Breast epithelium (tissue), 4 donors: Measurements from ENCODE around the gene KDSR. TPM values are rescaled to one million over a fixed set of nuclear protein-coding genes. Genes with fewer than 3 reads are reported as not detected.
A peak's percentile ranks its signal among the peaks of the same experiment; 100 is the strongest.

ENCODE experiments used
- DNase-seq, 2 donors: peaks; one replicate each; pipeline ENCODE4 v3.0.0-alpha.2; 2019; ENCODE audit warnings: low spot score in 2 of 2
- H3K27ac ChIP-seq, 2 donors: fragments of 200-600 bp; sonication (generic) in 1 of 2; one replicate each; pipeline ENCODE4 v1.5.1; 2016 to 2019; ENCODE audit warnings: mild to moderate bottlenecking in 1 of 2
- H3K27me3 ChIP-seq, 2 donors: fragments of 200-600 bp; sonication (generic) in 1 of 2; one replicate each; pipeline versions ENCODE4 v1.5.1 to v1.6.0; 2017 to 2019; ENCODE audit warnings: control low read depth in 1 of 2, mild to moderate bottlenecking in 1 of 2
- H3K36me3 ChIP-seq: fragments of 200-600 bp; one replicate; pipeline ENCODE4 v1.5.1; 2019
- H3K4me1 ChIP-seq, 2 donors: fragments of 200-600 bp; sonication (generic); one replicate each; pipeline ENCODE4 v1.5.1; 2016 to 2019; ENCODE audit warnings: control low read depth in 1 of 2
- H3K4me3 ChIP-seq, 3 donors: fragments of 200-600 bp; sonication (generic); 1 replicate in 2 of 3; 2 replicates in 1 of 3; pipeline ENCODE4 v1.5.1; 2016 to 2019; ENCODE audit warnings: mild to moderate bottlenecking in 3 of 3, moderate library complexity in 2 of 3
- H3K9me3 ChIP-seq, 2 donors: fragments of 200-600 bp; sonication (generic) in 1 of 2; one replicate each; pipeline ENCODE4 v1.5.1; 2016 to 2019; ENCODE audit warnings: control low read depth in 1 of 2
- CTCF ChIP-seq, 3 donors: fragments of 450-650 bp; IDR thresholded peaks; one replicate each; pipeline ENCODE4 v1.5.1; 2016 to 2017; ENCODE audit warnings: antibody characterized with exemption in 3 of 3, mild to moderate bottlenecking in 3 of 3, moderate library complexity in 3 of 3
- POLR2A ChIP-seq: fragments of 450-650 bp; IDR thresholded peaks from one replicate; pipeline ENCODE4 v1.6.1; 2016; ENCODE audit warnings: antibody characterized with exemption, mild to moderate bottlenecking, moderate library complexity
- POLR2AphosphoS5 ChIP-seq, 3 donors: sonication (generic); formaldehyde crosslinking; IDR thresholded peaks; one replicate each; pipeline ENCODE4 v1.6.1; 2017; ENCODE audit warnings: antibody characterized with exemption in 3 of 3
- intact Hi-C: fragments of 100-400 bp; cut with DNase I; formaldehyde crosslinking; loops from one replicate; pipeline ENCODE4 v1.15.1; 2023; ENCODE audit warnings: low total_unique reads
- total RNA-seq, 3 donors: library from RNA; depleted of rRNA; stranded (reverse); fragments of >200 nt; gene quantifications; one replicate each; pipeline ENCODE4 v1.1.0, GENCODE V29; 2016

Gene KDSR
- total RNA-seq, 3 donors from 2014 or later, result 41.6 to 53.0 (median 48.9) TPM

GRCh38 chr18:63307551-63308200 is 59.3 kb downstream of the KDSR start:
- peak overlapping the region; percentile 63 to 76 for H3K27ac ChIP-seq
- intact Hi-C loops, result no loop called here
- no peaks in the 10 kb centered on the region for H3K9me3 ChIP-seq
- no peaks in the 10 kb centered on the region for H3K36me3 ChIP-seq
- DNase-seq, result no peak
- H3K4me3 ChIP-seq, result peak overlapping the region in 1 of 3 donors; percentile 3
- H3K4me1 ChIP-seq, result peaks cover 4 to 15% of the 10 kb centered on the region in 2 donors
- TF ChIP-seq POLR2AphosphoS5 (IDR thresholded peaks at IDR 0.05) (no peak), CTCF (IDR thresholded peaks at IDR 0.05) (no peak), POLR2A (no peak)
- no peaks in the 10 kb centered on the region for H3K27me3 ChIP-seq

- Histone ChIP-seq H3K4me1 (peaks cover 4 to 18% of the 10 kb centered on the region in 2 donors), H3K4me3 (peak overlapping the region in 1 of 3 donors; percentile 3), H3K9me3 (no peaks in the 10 kb centered on the region), H3K27ac (peak overlapping the region; percentile 63 to 76), H3K27me3 (no peaks in the 10 kb centered on the region), H3K36me3 (no peaks in the 10 kb centered on the region)
- intact Hi-C loops, result no loop called here
- TF ChIP-seq POLR2A (no peak), POLR2AphosphoS5 (IDR thresholded peaks at IDR 0.05) (no peak), CTCF (IDR thresholded peaks at IDR 0.05) (no peak)
- DNase-seq, result no peak
These were observed 60.0 kb downstream of the KDSR start for GRCh38 chr18:63306819-63307550.

GRCh38 chr18:63306249-63306648 is 60.8 kb downstream of the KDSR start:
- H3K27ac ChIP-seq, result peak overlapping the region; percentile 62 to 68
- no peaks in the 10 kb centered on the region for H3K36me3 ChIP-seq
- H3K4me1 ChIP-seq, result peaks cover 4 to 18% of the 10 kb centered on the region in 2 donors
- peak overlapping the region in 1 of 3 donors; percentile 12 for H3K4me3 ChIP-seq
- no peak for TF ChIP-seq POLR2AphosphoS5 (IDR thresholded peaks at IDR 0.05)
- TF ChIP-seq CTCF (IDR thresholded peaks at IDR 0.05), result no peak
- no peak for TF ChIP-seq POLR2A
- H3K9me3 ChIP-seq, result no peaks in the 10 kb centered on the region
- no peaks in the 10 kb centered on the region for H3K27me3 ChIP-seq
- intact Hi-C loops, result no loop called here
- DNase-seq, result no peak

- intact Hi-C loops, result no loop called here
- H3K36me3 ChIP-seq, result no peaks in the 10 kb centered on the region
- no peak for DNase-seq
- H3K9me3 ChIP-seq, result no peaks in the 10 kb centered on the region
- no peak overlapping the region for H3K4me3 ChIP-seq
- H3K27ac ChIP-seq, result peak overlapping the region; percentile 41 to 85
- H3K27me3 ChIP-seq, result no peaks in the 10 kb centered on the region
- H3K4me1 ChIP-seq, result peaks cover 4 to 18% of the 10 kb centered on the region in 2 donors
- TF ChIP-seq POLR2A (no peak), CTCF (IDR thresholded peaks at IDR 0.05) (no peak), POLR2AphosphoS5 (IDR thresholded peaks at IDR 0.05) (no peak)
These were observed 63.5 kb downstream of the KDSR start for GRCh38 chr18:63303547-63303946.
